Type B pancreatic cell (in vitro differentiated cells): ENCODE data around the gene ACVR1B. TPM values are rescaled to one million over a fixed set of nuclear protein-coding genes. Genes with fewer than 3 reads are reported as not detected.
A peak's percentile ranks its signal among the peaks of the same experiment; 100 is the strongest.

Experiments used
- DNase-seq: peaks from one replicate; pipeline ENCODE4 v3.0.0; 2021; ENCODE audit warnings: mixed read lengths; ENCODE audit not compliant: unreplicated experiment; ENCODE audit errors: extremely low spot score
- H3K27ac Mint-ChIP-seq: 2 replicates; pipeline ENCODE4 v1.8.0; 2021; ENCODE audit warnings: mild to moderate bottlenecking, mixed read lengths
- H3K27me3 Mint-ChIP-seq: 2 replicates; pipeline ENCODE4 v1.8.0; 2021; ENCODE audit warnings: mixed read lengths
- H3K36me3 Mint-ChIP-seq: 2 replicates; pipeline ENCODE4 v1.8.0; 2021; ENCODE audit warnings: mixed read lengths
- H3K4me1 Mint-ChIP-seq: one replicate; pipeline ENCODE4 v1.8.0; 2021; ENCODE audit warnings: mixed read lengths; ENCODE audit not compliant: unreplicated experiment
- H3K4me3 Mint-ChIP-seq: 2 replicates; pipeline ENCODE4 v1.8.0; 2021; ENCODE audit warnings: mild to moderate bottlenecking, mixed read lengths
- H3K9me3 Mint-ChIP-seq: 2 replicates; pipeline ENCODE4 v1.8.0; 2021; ENCODE audit warnings: mixed read lengths
- CTCF ChIP-seq: fragments of 200-600 bp; sonication (generic); conservative IDR thresholded peaks from 2 replicates; pipeline ENCODE4 v1.5.0; 2021; ENCODE audit warnings: antibody characterized with exemption, mild to moderate bottlenecking
- total RNA-seq: library from RNA; stranded (reverse); gene quantifications from 2 replicates; pipeline ENCODE4 v1.2.1, GENCODE V29; 2021; ENCODE audit warnings: low replicate concordance

Gene ACVR1B
- total RNA-seq, 1 donor from 2014 or later, result 36.1 TPM

- Mint-ChIP-seq H3K36me3 (no peaks in the 10 kb centered on the region), H3K4me3 (peak overlapping the region; percentile 84), H3K4me1 (peaks cover 21% of the 10 kb centered on the region), H3K27ac (peak overlapping the region; percentile 86), H3K9me3 (no peaks in the 10 kb centered on the region), H3K27me3 (peaks cover 36% of the 10 kb centered on the region)
- TF ChIP-seq CTCF, result no peak
- DNase-seq, result no peak
Measured at GRCh38 chr12:52035190-52035589, 83.7 kb downstream of the ACVR1B start.

DNA sequence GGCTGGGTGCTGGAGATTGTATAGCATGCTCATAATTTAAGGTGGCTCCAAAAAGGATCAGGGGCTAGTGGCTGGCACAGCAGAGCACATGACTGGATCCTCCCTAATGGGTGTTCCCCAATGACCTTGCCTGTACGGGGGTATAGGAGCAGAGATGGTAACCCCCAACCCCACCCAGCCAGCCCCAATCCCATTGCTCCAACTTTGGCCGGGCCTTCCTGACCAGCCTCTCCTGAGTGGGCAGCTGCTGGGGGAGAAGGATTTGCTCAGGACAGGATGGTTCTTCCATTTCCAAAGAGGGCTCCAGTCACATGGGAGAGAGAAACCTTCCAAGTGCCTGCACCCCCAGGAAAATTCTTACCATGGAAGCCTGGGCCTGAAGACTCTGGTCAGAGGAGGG lies 84.4 kb downstream of the ACVR1B start:
- no peak for TF ChIP-seq CTCF
- H3K27me3 Mint-ChIP-seq, result peaks cover 36% of the 10 kb centered on the region
- H3K27ac Mint-ChIP-seq, result peak overlapping the region; percentile 86
- H3K9me3 Mint-ChIP-seq, result no peaks in the 10 kb centered on the region
- DNase-seq, result no peak
- peak overlapping the region; percentile 84 for H3K4me3 Mint-ChIP-seq
- no peaks in the 10 kb centered on the region for H3K36me3 Mint-ChIP-seq
- peaks cover 21% of the 10 kb centered on the region for H3K4me1 Mint-ChIP-seq

GRCh38 chr12:52036587-52037171 lies 85.2 kb downstream of the ACVR1B start:
- Mint-ChIP-seq H3K36me3 (no peaks in the 10 kb centered on the region), H3K4me1 (peaks cover 21% of the 10 kb centered on the region), H3K4me3 (peak overlapping the region; percentile 84), H3K9me3 (no peaks in the 10 kb centered on the region), H3K27me3 (peaks cover 36% of the 10 kb centered on the region), H3K27ac (peak overlapping the region; percentile 86)
- DNase-seq, result no peak
- TF ChIP-seq CTCF, result no peak

DNA sequence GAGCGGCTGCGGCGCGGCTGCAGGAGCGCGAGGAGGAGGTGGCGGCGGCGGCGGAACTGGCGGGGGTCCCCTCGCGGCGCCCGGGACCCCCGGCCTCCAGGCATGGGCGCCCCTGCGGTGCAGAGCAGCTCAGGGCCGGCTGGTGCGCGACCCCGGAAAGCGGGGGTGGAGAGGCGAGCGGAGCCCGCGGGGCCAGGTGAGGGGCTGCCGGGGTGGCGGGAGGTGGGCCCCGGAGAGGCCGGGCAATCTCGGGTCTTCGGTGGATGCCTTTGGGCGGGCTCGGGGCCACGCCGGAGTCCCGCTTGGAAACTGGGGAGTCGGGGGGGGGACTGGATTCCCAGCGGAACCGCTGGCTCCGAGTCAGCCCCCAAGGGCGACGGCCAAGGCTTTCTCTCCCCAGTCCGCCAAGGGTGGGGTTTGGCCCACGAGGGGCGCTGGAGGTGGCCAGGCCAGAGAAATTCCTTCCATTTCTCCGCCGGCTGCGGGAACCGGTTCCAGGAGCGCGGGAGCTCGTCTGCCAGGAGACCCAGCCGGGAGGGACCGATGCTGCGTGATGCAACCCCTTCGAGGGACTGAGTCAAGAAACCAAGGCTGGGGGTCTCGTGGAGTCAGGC lies 85.9 kb downstream of the ACVR1B start:
- peak; percentile 18 for TF ChIP-seq CTCF
- H3K27ac Mint-ChIP-seq, result peak overlapping the region; percentile 84
- no peak for DNase-seq
- H3K9me3 Mint-ChIP-seq, result no peaks in the 10 kb centered on the region
- H3K36me3 Mint-ChIP-seq, result no peaks in the 10 kb centered on the region
- peaks cover 16% of the 10 kb centered on the region for H3K4me1 Mint-ChIP-seq
- peaks cover 36% of the 10 kb centered on the region for H3K27me3 Mint-ChIP-seq
- peak overlapping the region; percentile 87 for H3K4me3 Mint-ChIP-seq

- no peak for TF ChIP-seq CTCF
- peaks cover 36% of the 10 kb centered on the region for H3K27me3 Mint-ChIP-seq
- H3K36me3 Mint-ChIP-seq, result no peaks in the 10 kb centered on the region
- DNase-seq, result no peak
- no peaks in the 10 kb centered on the region for H3K9me3 Mint-ChIP-seq
- peaks cover 11% of the 10 kb centered on the region for H3K4me1 Mint-ChIP-seq
- peak overlapping the region; percentile 87 for H3K4me3 Mint-ChIP-seq
- peak overlapping the region; percentile 84 for H3K27ac Mint-ChIP-seq
Measured at GRCh38 chr12:52038447-52038846, 86.9 kb downstream of the ACVR1B start.
